GM19324 (cell line): ENCODE data around the gene CDA.
"Not testable (repeated sequence)": the region's sequence is repeated elsewhere in the genome, so short reads cannot be mapped to it uniquely, and the experiment has no call there.

Experiments
- ATAC-seq: cut with Tn5 transposase; IDR thresholded peaks from one replicate; pipeline ENCODE4 v1.9.1; 2021; ENCODE audit warnings: mild to moderate bottlenecking, moderate library complexity; ENCODE audit not compliant: unreplicated experiment, low FRiP score

Gene CDA

GRCh38 chr1:20584890-20585289 lies 4.0 kb upstream of the CDA start:
- ATAC-seq = no peak

GRCh38 chr1:20586953-20587660 lies 1.8 kb upstream of the CDA start:
- no peak for ATAC-seq

- ATAC-seq = no peak
Observed at GRCh38 chr1:20587661-20588053, 1.2 kb upstream of the CDA start.

GRCh38 chr1:20589331-20590278 lies 708 bp downstream of the CDA start:
- no peak for ATAC-seq

- ATAC-seq = no peak
Observed at GRCh38 chr1:20590306-20590777, 1.4 kb downstream of the CDA start.

GRCh38 chr1:20593756-20594155 lies 4.9 kb downstream of the CDA start:
- no peak for ATAC-seq

GRCh38 chr1:20594746-20595145 lies 5.8 kb downstream of the CDA start:
- ATAC-seq = no peak

GRCh38 chr1:20596106-20596505 lies 7.2 kb downstream of the CDA start:
- no peak for ATAC-seq

GRCh38 chr1:20597650-20598049 lies 8.8 kb downstream of the CDA start:
- ATAC-seq = no peak

- ATAC-seq = no peak
Observed at GRCh38 chr1:20600156-20600555, 11.3 kb downstream of the CDA start.

GRCh38 chr1:20601129-20601825 lies 12.4 kb downstream of the CDA start:
- ATAC-seq = no peak

GRCh38 chr1:20602851-20603450 lies 14.1 kb downstream of the CDA start:
- ATAC-seq = no peak

- no peak for ATAC-seq
Observed at GRCh38 chr1:20603504-20604464, 14.9 kb downstream of the CDA start.

- ATAC-seq = no peak
Observed at GRCh38 chr1:20604678-20605077, 15.8 kb downstream of the CDA start.

GRCh38 chr1:20606801-20607570 lies 18.1 kb downstream of the CDA start:
- ATAC-seq = not testable (repeated sequence)

- no peak for ATAC-seq
Observed at GRCh38 chr1:20609541-20609940, 20.6 kb downstream of the CDA start.

- ATAC-seq = no peak
Observed at GRCh38 chr1:20610970-20611369, 22.1 kb downstream of the CDA start.

GRCh38 chr1:20611652-20612051 lies 22.8 kb downstream of the CDA start:
- ATAC-seq = no peak
